Head of caudate nucleus (tissue), 42 donors: ENCODE data around the gene MAML2.
"Not testable (repeated sequence)": the region's sequence is repeated elsewhere in the genome, so short reads cannot be mapped to it uniquely, and the experiment has no call there.

Experiments
- DNase-seq, 42 donors: peaks; one replicate each; pipeline versions ENCODE4 v3.0.0 to v3.0.0-alpha.2; 2020 to 2021; ENCODE audit warnings: mixed read lengths in 7 of 42
- intact Hi-C: fragments of 100-400 bp; cut with DNase I; formaldehyde crosslinking; loops from one replicate; pipeline ENCODE4 v1.15.0; 2022

MAML2 gene

DNA sequence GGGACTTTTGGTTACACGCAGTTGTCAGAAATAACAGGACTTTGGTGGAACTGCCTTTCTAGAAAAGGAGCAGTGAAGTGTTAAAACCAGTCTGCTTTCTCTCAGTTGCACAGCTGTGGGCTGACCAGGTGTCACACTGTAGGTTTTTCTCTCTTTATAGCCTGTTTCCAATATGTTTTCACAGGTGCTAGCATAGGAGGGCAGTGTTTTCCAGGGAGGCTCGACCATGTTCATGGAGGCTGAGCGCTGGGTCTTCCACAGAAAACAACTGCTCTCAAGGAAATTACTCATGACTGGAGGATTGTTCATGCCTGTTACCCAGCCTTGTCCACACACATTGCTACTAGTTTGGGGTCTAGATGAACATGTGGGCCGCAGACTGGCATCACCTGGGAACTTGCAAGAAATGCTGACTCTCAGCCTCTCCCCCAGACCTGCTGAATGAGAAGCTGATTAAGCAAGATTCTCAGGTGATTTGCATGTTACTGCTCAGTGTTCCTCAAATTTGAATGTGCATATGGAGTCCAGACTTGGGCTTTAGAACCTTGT lies 157.7 kb downstream of the MAML2 start:
- DNase-seq, result no peak
- intact Hi-C loops, result no loop called here

DNA sequence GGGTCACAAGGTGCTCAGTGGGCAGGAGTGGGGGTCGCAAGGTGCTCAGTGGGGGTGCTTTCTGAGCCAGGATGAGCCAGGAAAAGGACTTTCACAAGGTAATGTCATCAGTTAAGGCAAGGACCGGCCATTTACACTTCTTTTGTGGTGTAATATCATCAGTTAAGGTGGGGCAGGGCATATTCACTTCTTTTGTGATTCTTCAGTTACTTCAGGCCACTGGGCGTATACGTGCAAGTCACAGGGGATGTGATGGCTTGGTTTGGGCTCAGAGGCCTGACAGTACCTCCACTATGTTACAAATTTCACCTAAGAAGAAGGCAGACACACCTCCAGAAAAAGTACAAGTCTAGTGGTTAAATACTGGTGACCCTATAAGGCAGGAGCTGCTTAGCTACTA lies 162.1 kb downstream of the MAML2 start:
- DNase-seq, intact Hi-C loops: not testable (repeated sequence)

DNA sequence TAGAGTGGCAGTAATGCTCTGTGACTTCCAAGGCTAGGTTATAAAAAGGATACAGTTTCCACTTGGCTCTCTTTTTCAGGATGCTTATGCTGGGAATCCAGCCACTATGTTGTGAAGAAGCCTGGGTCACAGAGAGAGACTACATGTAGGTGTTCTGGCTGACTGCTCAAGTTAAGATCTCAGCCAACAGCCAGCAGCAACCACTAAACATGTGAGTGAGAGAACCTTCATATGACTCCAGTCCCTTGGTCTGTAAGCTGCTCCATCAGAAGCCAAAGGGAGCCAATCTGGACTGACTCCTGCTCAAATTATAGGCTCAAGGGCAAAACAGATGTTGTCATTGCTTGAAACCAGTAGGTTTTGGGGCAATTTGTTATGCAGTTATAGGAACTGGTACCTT lies 162.7 kb downstream of the MAML2 start:
- DNase-seq, result no peak
- intact Hi-C loops, result no loop called here

GRCh38 chr11:96179905-96180304 lies 163.1 kb downstream of the MAML2 start:
- intact Hi-C loops, result no loop called here

DNA sequence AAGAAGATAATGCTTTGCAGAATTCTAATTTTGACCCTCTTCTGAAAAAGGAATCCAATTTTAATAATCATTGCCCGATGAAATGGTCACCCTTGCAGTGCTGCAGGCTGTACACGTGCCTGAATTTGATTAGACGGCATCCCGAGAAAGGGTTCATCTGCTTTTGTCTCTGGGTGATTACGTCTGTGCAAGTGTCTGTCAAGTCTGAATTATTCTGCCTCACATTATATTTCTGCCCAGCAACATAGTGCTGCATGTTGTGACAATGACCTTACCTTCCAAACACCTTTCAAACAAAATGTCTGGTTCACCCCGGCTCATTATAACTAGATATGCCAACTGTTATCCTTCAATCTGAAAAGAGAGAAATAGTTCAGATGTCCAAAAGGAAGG lies 164.1 kb downstream of the MAML2 start:
- intact Hi-C loops, result no loop called here
- no peak for DNase-seq

More at GRCh38 chr11:96179905-96180304, 163.1 kb downstream of the MAML2 start:
- no peak for DNase-seq

DNA sequence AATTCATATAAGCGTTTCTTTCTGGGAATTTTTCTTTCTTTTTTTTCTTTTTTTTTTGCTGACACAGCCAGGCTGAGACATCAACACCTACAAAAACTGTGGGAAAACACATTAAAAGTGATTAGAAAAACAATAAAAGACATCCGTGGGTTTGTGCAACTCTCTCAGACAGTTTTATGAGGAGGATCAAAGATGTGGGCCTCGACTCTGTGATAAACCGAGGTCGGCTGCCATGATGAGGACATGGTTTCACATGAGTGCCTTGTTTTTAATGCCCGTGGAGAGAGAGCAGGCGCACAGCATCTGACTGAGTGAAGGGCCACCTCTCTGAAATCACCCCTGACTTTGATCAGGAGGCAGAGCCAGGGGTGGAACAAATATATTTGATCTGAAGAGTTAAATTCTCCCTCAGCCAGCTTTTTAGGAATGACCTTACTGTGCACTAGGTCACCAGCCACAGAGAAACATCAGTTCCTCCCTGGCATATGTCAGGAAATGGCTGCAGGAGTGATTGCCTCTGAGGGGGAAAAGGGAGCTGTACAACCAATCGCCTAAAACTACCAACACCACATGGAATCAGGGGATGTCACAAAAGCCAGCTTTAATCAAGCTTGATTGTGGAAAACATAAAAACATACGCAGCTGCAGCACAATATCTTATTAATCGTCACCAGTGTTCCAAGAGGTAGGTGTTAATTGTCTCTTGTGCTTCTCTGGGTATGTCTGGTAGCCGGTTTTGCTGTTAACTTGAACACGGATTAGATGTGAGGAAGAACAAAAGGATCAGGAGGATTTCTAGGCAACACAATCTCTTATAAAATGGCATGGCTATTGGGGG lies 164.7 kb downstream of the MAML2 start:
- intact Hi-C loops, result no loop called here

DNA sequence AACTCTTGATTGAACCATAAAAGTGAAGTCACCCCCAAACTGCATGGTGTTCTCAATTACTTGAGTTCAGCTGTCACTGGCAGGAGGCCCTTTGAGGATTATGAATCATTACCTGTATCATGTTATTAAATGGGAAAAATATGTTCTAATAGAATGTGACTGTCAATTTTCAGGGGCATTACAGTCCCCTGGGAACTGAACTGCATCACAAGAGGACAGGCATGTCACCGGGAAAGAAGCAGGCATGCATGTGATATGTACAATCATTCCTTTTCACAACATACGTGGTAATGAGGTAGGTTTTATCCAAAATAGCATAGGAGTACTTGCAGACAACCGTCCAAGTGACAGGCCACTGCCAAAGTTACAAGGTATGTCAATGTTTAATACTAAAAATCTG lies 165.8 kb downstream of the MAML2 start:
- intact Hi-C loops, result no loop called here
- no peak for DNase-seq

More for the DNA sequence above, 164.7 kb downstream of the MAML2 start:
- no peak for DNase-seq

DNA sequence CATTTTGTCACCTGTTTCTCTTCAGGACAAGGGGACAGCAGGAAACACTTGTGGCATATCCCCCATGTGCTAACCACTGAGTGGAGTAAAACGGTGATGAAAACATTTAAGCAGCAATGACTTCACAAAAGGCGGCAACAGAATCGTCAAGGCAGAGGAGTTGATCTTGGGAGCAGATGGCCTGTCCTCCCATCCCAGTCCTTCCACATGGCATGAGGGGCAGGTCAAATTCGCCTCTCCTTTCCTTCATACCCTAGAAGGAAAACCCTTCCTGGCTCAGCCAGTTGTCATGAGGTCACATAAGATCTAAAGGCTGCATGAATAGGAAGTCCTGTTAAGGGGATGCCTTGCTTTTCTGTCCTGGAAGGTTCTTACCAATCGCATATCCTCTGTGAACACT lies 169.1 kb downstream of the MAML2 start:
- intact Hi-C loops, result no loop called here
- DNase-seq, result no peak

DNA sequence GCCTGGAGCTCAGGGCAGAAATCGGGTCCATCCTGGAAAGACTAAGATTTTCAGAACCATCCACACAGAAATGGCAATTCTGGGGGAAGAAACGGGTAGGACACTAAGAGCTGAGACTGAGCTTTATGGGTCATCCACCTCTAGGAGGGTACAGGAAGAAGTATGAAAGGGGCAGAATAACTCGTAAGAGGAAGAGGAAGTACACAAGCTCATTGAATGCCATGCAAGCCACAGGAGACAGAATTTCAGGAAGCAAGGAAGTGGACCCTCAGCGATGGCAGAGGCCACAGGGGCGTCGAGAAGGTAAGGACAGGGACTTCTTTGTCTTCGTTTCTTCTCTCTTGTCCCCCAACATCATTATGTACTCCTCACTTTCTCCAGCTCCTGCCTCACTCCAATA lies 169.6 kb downstream of the MAML2 start:
- intact Hi-C loops, result no loop called here
- DNase-seq, result no peak

DNA sequence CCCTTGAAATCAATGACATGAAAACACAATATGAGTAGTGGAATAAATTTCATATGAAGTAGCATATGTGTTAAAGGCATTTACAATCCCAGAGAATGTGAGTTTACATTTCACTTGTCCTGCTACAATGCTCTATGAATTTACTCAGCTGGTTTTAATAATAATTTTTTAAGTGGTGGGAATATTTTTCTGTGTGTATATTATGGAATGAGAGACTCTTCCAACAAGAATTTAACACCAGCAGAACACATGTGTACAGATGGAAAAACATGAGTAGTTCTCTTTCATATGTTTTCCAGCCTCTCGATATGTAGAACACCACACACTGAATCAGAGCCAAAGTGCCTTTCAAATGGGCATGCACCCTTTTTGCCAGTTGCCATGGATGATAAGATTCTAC lies 170.4 kb downstream of the MAML2 start:
- no peak for DNase-seq
- intact Hi-C loops, result no loop called here

GRCh38 chr11:96169250-96169649 lies 173.7 kb downstream of the MAML2 start:
- intact Hi-C loops, result no loop called here
- DNase-seq, result no peak

GRCh38 chr11:96168623-96169022 lies 174.4 kb downstream of the MAML2 start:
- peak in 3 of 42 donors; percentile 21 to 62 (median 29) for DNase-seq
- intact Hi-C loops, result no loop called here

DNA sequence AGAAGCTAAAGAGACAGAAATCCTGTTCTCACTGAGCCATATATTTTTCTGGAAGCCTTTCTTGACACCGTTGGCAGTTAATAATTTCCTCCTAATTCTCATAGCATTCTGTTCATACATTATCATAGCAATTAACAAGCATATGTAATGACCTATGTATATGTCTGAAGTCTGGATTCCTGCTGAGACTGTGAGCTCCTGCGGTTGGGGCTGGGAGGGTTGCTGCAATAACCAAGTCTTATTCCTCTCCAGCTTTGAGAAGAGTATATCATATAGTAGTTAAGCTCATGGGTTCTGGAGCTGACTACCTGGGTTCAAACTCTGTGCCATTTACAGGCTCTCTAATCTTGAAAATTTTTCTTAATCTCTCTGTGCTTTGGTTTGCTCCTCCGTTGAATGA lies 175.2 kb downstream of the MAML2 start:
- DNase-seq, result no peak
- intact Hi-C loops, result no loop called here

- DNase-seq, result no peak
- intact Hi-C loops, result no loop called here
Measured at GRCh38 chr11:96167203-96167758, 175.7 kb downstream of the MAML2 start.

- DNase-seq, result no peak
- intact Hi-C loops, result no loop called here
Measured at GRCh38 chr11:96162816-96163499, 180.0 kb downstream of the MAML2 start.

DNA sequence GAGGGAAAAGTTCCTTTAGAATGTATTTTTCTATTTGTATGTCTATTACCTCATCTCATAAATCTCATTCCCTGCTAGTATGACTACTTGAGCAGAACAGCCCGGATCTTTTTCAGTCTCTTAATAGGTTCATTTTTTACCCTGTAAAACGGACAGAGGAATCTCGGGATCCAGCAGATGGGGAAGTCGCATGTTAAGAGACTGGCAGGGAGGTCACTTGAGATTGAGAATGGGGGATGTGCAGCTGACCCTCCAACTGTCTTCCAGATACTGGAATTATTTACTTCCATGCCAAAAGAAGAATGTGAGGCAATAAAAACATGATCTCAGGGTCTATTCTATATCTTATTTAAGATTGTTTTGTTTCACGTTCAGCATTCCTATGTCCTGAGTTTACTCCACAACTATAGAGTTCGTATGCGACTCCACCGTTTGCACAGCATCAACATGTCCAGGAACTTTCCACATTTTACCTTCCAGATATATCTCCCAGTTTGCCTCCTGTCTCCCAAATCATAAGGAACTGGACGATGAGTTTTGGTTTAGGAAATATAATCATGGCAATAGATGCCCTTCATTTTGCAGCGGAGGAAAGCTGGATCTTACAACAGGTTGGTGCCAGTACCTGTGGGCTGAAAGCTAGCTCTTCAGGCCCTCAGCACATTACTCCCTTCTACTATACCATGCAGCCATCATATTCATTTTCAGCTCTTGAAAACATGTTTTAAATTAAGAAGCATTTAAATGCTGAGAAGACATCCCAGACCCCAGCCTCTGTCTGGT lies 181.5 kb downstream of the MAML2 start:
- DNase-seq, result no peak
- intact Hi-C loops, result no loop called here

DNA sequence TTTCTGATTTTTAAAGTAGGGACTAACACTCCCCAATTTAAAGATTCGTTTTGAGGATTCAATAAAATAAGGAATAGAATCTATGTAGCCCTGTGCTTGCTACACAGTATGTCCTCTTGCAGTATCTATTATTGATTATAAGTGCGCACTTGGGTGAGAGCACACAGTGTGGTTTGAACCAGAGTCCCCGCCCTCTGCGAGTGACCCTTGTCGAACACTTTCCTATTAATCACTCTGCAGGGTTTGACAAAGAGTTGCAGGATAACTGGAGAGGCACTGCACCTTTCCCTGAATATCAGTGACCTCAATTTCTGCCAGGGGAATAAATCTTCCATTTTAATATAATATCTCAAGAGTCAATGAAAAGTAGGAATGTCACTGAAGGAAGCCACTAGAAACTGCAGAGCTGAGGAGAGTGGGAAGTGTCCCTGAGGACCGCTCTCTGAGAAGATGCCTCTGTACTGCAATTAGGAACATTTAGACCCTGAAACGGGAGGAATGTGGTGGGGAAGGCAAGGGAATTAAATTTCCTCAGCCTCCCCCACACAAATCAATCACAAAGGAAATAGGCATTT lies 182.2 kb downstream of the MAML2 start:
- DNase-seq, result no peak
- intact Hi-C loops, result no loop called here

DNA sequence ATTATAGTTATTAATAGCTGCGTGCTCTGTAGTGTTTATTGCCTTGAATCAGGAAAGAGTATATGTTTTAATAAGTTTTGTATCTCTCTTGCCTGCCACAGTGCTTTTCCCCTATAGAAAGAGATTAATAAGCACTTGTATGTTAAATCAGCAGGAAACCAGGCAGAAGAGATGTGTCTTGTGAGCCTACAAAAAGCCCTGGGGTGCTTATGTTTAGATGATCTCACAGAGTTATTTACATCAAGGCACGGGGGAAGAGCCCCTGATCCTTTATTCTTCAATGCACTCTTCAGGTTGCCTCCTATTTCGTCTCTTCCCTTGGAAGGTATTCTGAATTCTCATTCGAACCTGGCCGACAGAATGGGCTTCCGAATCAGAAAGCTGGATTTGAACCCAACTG lies 183.0 kb downstream of the MAML2 start:
- no peak for DNase-seq
- intact Hi-C loops, result no loop called here

DNA sequence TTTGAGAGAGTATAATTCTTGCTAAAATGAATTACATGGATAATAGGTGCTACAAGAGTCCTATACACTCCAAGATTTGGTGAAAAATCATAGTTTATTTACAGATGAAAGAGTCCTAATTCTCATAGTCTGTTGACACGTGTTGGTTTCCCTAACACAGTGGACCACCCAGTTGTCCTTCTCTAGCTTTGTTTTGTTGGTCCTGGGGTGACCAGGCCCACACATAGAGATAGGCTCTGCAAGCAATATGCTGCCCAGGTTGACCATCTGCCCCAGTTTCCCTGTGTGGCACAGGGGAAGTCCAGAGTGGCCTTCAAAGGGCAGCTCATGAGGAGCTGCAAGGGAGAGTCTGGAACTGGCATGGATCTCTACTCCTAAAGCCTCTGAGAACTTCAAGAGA lies 184.9 kb downstream of the MAML2 start:
- intact Hi-C loops, result no loop called here
- DNase-seq, result no peak
